Cardiac fibroblast (primary cell): ENCODE results near the gene PID1.
A peak's percentile ranks its signal among the peaks of the same experiment; 100 is the strongest.

ENCODE experiments used
- DNase-seq, 2 donors: peaks; one replicate each; pipeline versions ENCODE4 v3.0.0 to v3.0.0-alpha.2; 2010; ENCODE audit warnings: low read depth in 2 of 2
- H3K4me3 ChIP-seq, 2 donors: replicated peaks in 1 of 2; 1 replicate in 1 of 2; 2 replicates in 1 of 2; pipeline ENCODE4 v1.5.1; 2011; ENCODE audit warnings: low read depth in 2 of 2, low read length in 2 of 2, mild to moderate bottlenecking in 2 of 2, moderate library complexity in 1 of 2
- CTCF ChIP-seq: IDR thresholded peaks from one replicate; pipeline ENCODE4 v1.5.1; 2011; ENCODE audit warnings: low read depth, mild to moderate bottlenecking, low read length, inconsistent platforms

The PID1 gene

GRCh38 chr2:229127471-229127870 is 143.6 kb downstream of the PID1 start:
- no peak overlapping the region for H3K4me3 ChIP-seq
- no peak for TF ChIP-seq CTCF
- no peak for DNase-seq

GRCh38 chr2:229126066-229126465 is 145.0 kb downstream of the PID1 start:
- DNase-seq: no peak
- TF ChIP-seq CTCF: no peak
- no peak overlapping the region for H3K4me3 ChIP-seq

GRCh38 chr2:229124136-229124535 is 147.0 kb downstream of the PID1 start:
- TF ChIP-seq CTCF: no peak
- H3K4me3 ChIP-seq: no peak overlapping the region
- no peak for DNase-seq

- DNase-seq: no peak
- no peak for TF ChIP-seq CTCF
- H3K4me3 ChIP-seq: no peak overlapping the region
These were observed 152.2 kb downstream of the PID1 start for GRCh38 chr2:229118927-229119326.

GRCh38 chr2:229118336-229118735 is 152.8 kb downstream of the PID1 start:
- TF ChIP-seq CTCF: no peak

GRCh38 chr2:229111744-229112143 is 159.3 kb downstream of the PID1 start:
- TF ChIP-seq CTCF: no peak
- H3K4me3 ChIP-seq: no peak overlapping the region
- no peak for DNase-seq

More at GRCh38 chr2:229118336-229118735, 152.8 kb downstream of the PID1 start:
- H3K4me3 ChIP-seq: no peak overlapping the region
- DNase-seq: peak in 1 of 2 donors; percentile 52

- no peak for TF ChIP-seq CTCF
- H3K4me3 ChIP-seq: no peak overlapping the region
- no peak for DNase-seq
These were observed 161.9 kb downstream of the PID1 start for GRCh38 chr2:229109195-229109594.
